Esophagus muscularis mucosa (tissue), 4 donors: ENCODE results near the gene MOB2.

Source experiments
- CTCF ChIP-seq, 3 experiments: fragments of 200-600 bp in 2 of 3; fragments of 450-650 bp in 1 of 3; sonication (generic) in 2 of 3; IDR thresholded peaks; one replicate each; pipeline ENCODE4 v1.5.1; 2017 to 2019; ENCODE audit warnings: antibody characterized with exemption in 3 of 3, mild to moderate bottlenecking in 2 of 3, moderate library complexity in 1 of 3
- EP300 ChIP-seq: sonication (generic); formaldehyde crosslinking; IDR thresholded peaks from one replicate; pipeline ENCODE4 v1.6.1; 2017; ENCODE audit warnings: antibody characterized with exemption
- POLR2A ChIP-seq: fragments of 450-650 bp; IDR thresholded peaks from one replicate; pipeline ENCODE4 v1.6.1; 2017; ENCODE audit warnings: antibody characterized with exemption, moderate library complexity, mild to moderate bottlenecking, low read depth
- POLR2AphosphoS5 ChIP-seq, 2 donors: sonication (generic); formaldehyde crosslinking; IDR thresholded peaks; one replicate each; pipeline ENCODE4 v1.6.1; 2017; ENCODE audit warnings: antibody characterized with exemption in 2 of 2

- TF ChIP-seq POLR2A (no peak), CTCF (IDR thresholded peaks at IDR 0.05) (no peak), POLR2AphosphoS5 (IDR thresholded peaks at IDR 0.05) (no peak), EP300 (no peak)
Measured at GRCh38 chr11:1419811-1420210, 66.8 kb downstream of the MOB2 start.
